Thyroid gland (tissue), 4 donors: Measurements from ENCODE around the gene LDB2. TPM values are rescaled to one million over a fixed set of nuclear protein-coding genes. Genes with fewer than 3 reads are reported as not detected.

Source experiments
- DNase-seq, 2 donors: peaks; one replicate each; pipeline ENCODE4 v3.0.0-alpha.2; 2019
- H3K27ac ChIP-seq, 3 donors: fragments of 200-600 bp; sonication (generic); 1 replicate in 2 of 3; 2 replicates in 1 of 3; pipeline ENCODE4 v1.5.1; 2016 to 2019; ENCODE audit warnings: mild to moderate bottlenecking in 1 of 3, moderate library complexity in 1 of 3
- H3K27me3 ChIP-seq: fragments of 200-600 bp; sonication (generic); one replicate; pipeline ENCODE4 v1.5.1; 2019
- H3K36me3 ChIP-seq, 2 donors: fragments of 200-600 bp; sonication (generic); one replicate each; pipeline ENCODE4 v1.5.1; 2016 to 2019
- H3K4me1 ChIP-seq, 2 donors: fragments of 200-600 bp; sonication (generic); one replicate each; pipeline ENCODE4 v1.5.1; 2017 to 2019
- H3K4me3 ChIP-seq, 3 donors: fragments of 200-600 bp; sonication (generic); replicated peaks in 1 of 3; 1 replicate in 2 of 3; 2 replicates in 1 of 3; pipeline ENCODE4 v1.5.1; 2016; ENCODE audit warnings: mild to moderate bottlenecking in 1 of 3
- H3K9me3 ChIP-seq: fragments of 200-600 bp; sonication (generic); one replicate; pipeline ENCODE4 v1.5.1; 2017
- POLR2A ChIP-seq, 2 donors: fragments of 450-650 bp; IDR thresholded peaks; one replicate each; pipeline ENCODE4 v1.6.1; 2017; ENCODE audit warnings: antibody characterized with exemption in 2 of 2, mild to moderate bottlenecking in 2 of 2, moderate library complexity in 1 of 2
- WGBS, 2 donors: methylation state at CpG; one replicate each; pipeline ENCODE4 v1.1.5; 2017; 5-methylcytosine and 5-hydroxymethylcytosine counted together
- intact Hi-C: fragments of 100-400 bp; cut with DNase I; formaldehyde crosslinking; loops from one replicate; pipeline ENCODE4 v1.15.1; 2023
- total RNA-seq, 4 donors: library from RNA; depleted of rRNA; stranded (reverse); fragments of >200 nt; gene quantifications; one replicate each; pipeline ENCODE4 v1.2.3, GENCODE V29; 2016
- TF ChIP-seq, protein P1 (sequence below), 6 experiments: fragments of 200-600 bp in 3 of 6; fragments of 450-650 bp in 3 of 6; sonication (generic) in 3 of 6; IDR thresholded peaks; one replicate each; pipeline ENCODE4 v1.5.1; 2016 to 2019; ENCODE audit warnings: antibody characterized with exemption in 6 of 6, mild to moderate bottlenecking in 2 of 6, inconsistent platforms in 1 of 6, moderate library complexity in 1 of 6

The LDB2 gene
- total RNA-seq, 4 donors from 2014 or later, result 19.9 to 71.5 (median 41.1) TPM

DNA sequence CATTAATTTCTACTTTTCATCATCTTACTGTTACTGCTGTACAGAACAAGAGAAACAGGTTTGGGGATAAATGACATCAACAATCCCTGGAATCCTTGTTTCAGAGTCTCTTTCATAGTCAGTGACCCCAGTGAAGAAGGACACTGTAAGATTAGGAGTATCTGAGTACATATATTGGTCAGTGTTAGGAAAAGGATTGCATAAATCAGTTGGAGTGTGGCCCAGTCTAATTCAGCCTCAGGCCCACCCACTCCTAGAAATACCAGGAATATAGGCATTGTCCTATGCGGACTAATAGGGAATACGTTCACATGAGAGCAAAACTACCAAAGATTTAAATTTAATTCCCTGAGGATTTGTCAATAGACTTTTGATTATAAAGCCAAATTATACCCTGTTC is 237.8 kb downstream of the LDB2 start:
- TF ChIP-seq POLR2A (IDR thresholded peaks at IDR 0.05), result no peak
- TF ChIP-seq, protein P1, sequence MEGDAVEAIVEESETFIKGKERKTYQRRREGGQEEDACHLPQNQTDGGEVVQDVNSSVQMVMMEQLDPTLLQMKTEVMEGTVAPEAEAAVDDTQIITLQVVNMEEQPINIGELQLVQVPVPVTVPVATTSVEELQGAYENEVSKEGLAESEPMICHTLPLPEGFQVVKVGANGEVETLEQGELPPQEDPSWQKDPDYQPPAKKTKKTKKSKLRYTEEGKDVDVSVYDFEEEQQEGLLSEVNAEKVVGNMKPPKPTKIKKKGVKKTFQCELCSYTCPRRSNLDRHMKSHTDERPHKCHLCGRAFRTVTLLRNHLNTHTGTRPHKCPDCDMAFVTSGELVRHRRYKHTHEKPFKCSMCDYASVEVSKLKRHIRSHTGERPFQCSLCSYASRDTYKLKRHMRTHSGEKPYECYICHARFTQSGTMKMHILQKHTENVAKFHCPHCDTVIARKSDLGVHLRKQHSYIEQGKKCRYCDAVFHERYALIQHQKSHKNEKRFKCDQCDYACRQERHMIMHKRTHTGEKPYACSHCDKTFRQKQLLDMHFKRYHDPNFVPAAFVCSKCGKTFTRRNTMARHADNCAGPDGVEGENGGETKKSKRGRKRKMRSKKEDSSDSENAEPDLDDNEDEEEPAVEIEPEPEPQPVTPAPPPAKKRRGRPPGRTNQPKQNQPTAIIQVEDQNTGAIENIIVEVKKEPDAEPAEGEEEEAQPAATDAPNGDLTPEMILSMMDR (IDR thresholded peaks at IDR 0.05), result no peak
- no peaks in the 10 kb centered on the region for H3K27me3 ChIP-seq
- 93 to 98% methylated on average over 2 of the region's 2 CpGs for WGBS, 2 donors
- peaks cover 0 to 9% of the 10 kb centered on the region in 2 donors for H3K4me1 ChIP-seq
- no peak overlapping the region for H3K4me3 ChIP-seq
- no peaks in the 10 kb centered on the region for H3K36me3 ChIP-seq
- intact Hi-C loops, result no loop called here
- no peak for DNase-seq
- H3K27ac ChIP-seq, result no peak overlapping the region
- no peaks in the 10 kb centered on the region for H3K9me3 ChIP-seq

DNA sequence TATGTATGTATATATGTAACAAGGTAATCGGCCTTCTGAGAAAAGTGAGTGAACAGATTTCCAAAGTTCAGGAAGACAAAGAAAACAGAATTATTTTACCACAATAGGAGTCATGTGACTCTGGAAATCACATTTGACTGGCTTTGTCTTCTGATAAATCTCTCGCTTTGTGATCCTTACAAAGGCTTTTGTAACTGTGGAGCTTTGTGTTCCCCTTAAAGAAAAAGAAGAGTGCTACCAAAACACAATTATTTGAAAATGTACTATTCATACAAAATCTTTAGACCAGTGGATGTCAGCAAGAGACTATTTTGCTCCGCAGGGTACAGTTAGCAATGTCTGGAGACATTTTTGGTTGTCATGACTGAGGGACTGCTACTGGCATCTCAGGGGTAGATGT is 238.8 kb downstream of the LDB2 start:
- no peak for DNase-seq
- Histone ChIP-seq H3K4me3 (no peak overlapping the region), H3K27ac (no peak overlapping the region), H3K4me1 (peaks cover 0 to 14% of the 10 kb centered on the region in 2 donors), H3K9me3 (no peaks in the 10 kb centered on the region), H3K27me3 (no peaks in the 10 kb centered on the region), H3K36me3 (no peaks in the 10 kb centered on the region)
- TF ChIP-seq, protein P1 (IDR thresholded peaks at IDR 0.05), result no peak
- no peak for TF ChIP-seq POLR2A (IDR thresholded peaks at IDR 0.05)
- intact Hi-C loops, result no loop called here
- WGBS, 2 donors, result 91 to 93% methylated on average over 3 of the region's 3 CpGs

DNA sequence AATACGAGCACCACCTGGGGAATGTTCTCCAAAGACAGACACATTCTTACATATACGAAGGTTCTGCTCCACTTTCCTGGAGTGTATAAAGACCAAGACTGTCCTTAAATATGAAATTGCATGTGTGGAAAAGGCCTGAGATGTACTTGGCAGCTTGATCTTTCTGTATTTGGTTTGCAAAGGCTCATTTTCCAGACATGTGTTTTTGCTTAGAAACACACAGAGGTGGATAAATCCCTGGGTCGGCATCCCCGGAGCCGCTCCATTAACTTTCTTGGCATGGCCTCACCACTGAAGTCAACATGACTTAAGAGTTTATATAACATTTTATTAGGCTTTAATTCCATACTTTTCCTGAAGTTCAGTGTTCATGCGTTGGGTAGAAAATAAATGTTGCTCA is 239.4 kb downstream of the LDB2 start:
- H3K27ac ChIP-seq, result peak overlapping the region in 1 of 3 donors; percentile 10
- TF ChIP-seq POLR2A (IDR thresholded peaks at IDR 0.05), result no peak
- TF ChIP-seq, protein P1 (IDR thresholded peaks at IDR 0.05), result no peak
- no peaks in the 10 kb centered on the region for H3K27me3 ChIP-seq
- peak; percentile 74 to 76 for DNase-seq
- WGBS, 2 donors, result 33 to 43% methylated on average over 6 of the region's 6 CpGs
- intact Hi-C loops, result no loop called here
- no peaks in the 10 kb centered on the region for H3K36me3 ChIP-seq
- H3K4me1 ChIP-seq, result peaks cover 4 to 17% of the 10 kb centered on the region in 2 donors
- H3K9me3 ChIP-seq, result no peaks in the 10 kb centered on the region
- no peak overlapping the region for H3K4me3 ChIP-seq

DNA sequence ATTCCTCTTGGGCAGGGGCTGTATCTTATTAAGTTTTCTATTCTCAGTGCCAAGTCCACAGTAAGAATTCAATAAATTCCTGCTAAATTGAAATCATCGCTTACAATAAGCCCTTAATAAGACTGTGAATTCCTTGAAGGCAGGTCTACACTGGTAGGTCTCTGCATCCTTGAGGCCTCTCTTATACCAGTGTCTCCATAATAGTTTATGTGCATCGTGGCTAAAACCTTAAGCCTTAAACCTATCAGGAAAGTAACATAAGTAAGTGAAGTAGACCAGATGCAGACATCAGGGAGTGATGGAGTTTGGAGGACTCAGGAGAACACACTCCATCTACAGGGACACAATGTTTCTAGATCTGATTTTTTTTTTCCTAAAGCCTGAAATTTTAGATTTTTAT is 240.3 kb downstream of the LDB2 start:
- Histone ChIP-seq H3K4me1 (peaks cover 12 to 26% of the 10 kb centered on the region in 2 donors), H3K27ac (no peak overlapping the region), H3K9me3 (no peaks in the 10 kb centered on the region), H3K4me3 (no peak overlapping the region), H3K36me3 (no peaks in the 10 kb centered on the region), H3K27me3 (no peaks in the 10 kb centered on the region)
- no peak for DNase-seq
- TF ChIP-seq, protein P1 (IDR thresholded peaks at IDR 0.05), result no peak
- TF ChIP-seq POLR2A (IDR thresholded peaks at IDR 0.05), result no peak
- 91 to 95% methylated on average over 2 of the region's 2 CpGs for WGBS, 2 donors
- intact Hi-C loops, result no loop called here

DNA sequence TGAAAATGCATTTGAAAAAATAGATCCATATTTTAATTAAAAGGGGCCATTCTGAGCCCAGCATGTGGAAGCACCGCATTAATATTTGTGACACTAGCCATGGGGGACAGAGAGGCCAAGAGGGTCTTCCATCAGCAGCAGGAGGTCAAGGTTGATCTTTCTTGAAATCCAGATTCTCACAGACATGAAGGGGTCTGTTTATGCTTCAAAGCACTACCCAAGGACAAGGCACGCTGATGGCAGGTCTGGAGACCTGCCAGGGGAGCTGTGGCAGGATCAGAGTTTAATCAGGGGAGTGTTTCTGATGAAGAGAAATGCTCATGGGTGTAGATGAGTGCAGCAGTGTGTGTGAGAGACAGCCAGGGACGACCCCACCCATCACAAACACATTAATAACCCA is 243.3 kb downstream of the LDB2 start:
- WGBS, 2 donors, result 42 to 46% methylated on average over 3 of the region's 3 CpGs
- TF ChIP-seq, protein P1 (IDR thresholded peaks at IDR 0.05), result no peak
- Histone ChIP-seq H3K27ac (no peak overlapping the region), H3K36me3 (no peaks in the 10 kb centered on the region), H3K4me1 (peaks cover 28 to 44% of the 10 kb centered on the region in 2 donors), H3K27me3 (no peaks in the 10 kb centered on the region), H3K4me3 (no peak overlapping the region), H3K9me3 (no peaks in the 10 kb centered on the region)
- no peak for DNase-seq
- intact Hi-C loops, result no loop called here
